ENCODE data around the gene TTC39A.

GRCh38 chr1:51321924-51322280 lies 8.5 kb downstream of the TTC39A start:
- TF ChIP-seq EZH2 (optimal IDR thresholded peaks at IDR 0.05; ENCODE audit: low read depth, low read length) (no peak), CTCF (IDR thresholded peaks at IDR 0.05; ENCODE audit: low read length) (no peak)

All from MM.1S (cell line).